Measurements from ENCODE around the gene ZNF585A. TPM values are rescaled to one million over a fixed set of nuclear protein-coding genes. Genes with fewer than 3 reads are reported as not detected.

Gene ZNF585A
- total RNA-seq, 1 experiment from 2014 or later, result 13.8 TPM

- Histone ChIP-seq H3K9me2 (ENCODE audit: insufficient read depth) (no peaks in the 10 kb centered on the region), H3K4me2 (no peak overlapping the region), H3K79me2 (ENCODE audit: low read depth) (peaks cover 17% of the 10 kb centered on the region), H4K20me1 (ENCODE audit: insufficient read depth) (no peaks in the 10 kb centered on the region), H3F3A (ENCODE audit: insufficient read depth, low read depth) (no peaks in the 10 kb centered on the region), H3K36me3 (ENCODE audit: low read depth) (peaks cover 40% of the 10 kb centered on the region), H3K27me3 (ENCODE audit: insufficient read depth, low read depth) (no peaks in the 10 kb centered on the region), H3K4me3 (no peak overlapping the region), H2AFZ (no peak overlapping the region), H3K9me3 (ENCODE audit: insufficient read depth, low read depth) (peaks cover 24% of the 10 kb centered on the region; the same call in 1 of the 2 replicates), H3K27ac (no peak overlapping the region), H3K4me1 (replicated peaks; ENCODE audit: insufficient read depth) (no peaks in the 10 kb centered on the region; the same call in 1 of the 2 replicates)
- no TSS peak for BruUV-seq (replicated peaks)
- intact Hi-C loops (cut with micrococcal nuclease; ENCODE audit: unreplicated experiment), result no loop called here
- POLR2A ChIA-PET (ENCODE audit: unreplicated experiment), result no interaction called here
- CTCF ChIA-PET, result interaction anchor here (0.7 kb wide), 1 partner anchor 385 kb away, joined by 12 read pairs; no protein-coding TSS in a partner anchor
- no peak for DNase-seq
- TF ChIP-seq CTCF (conservative IDR thresholded peaks at IDR 0.05), result no peak
- no peak for TF ChIP-seq EZH2 (IDR thresholded peaks at IDR 0.05; ENCODE audit: low read depth)
Measured at GRCh38 chr19:37220383-37220782, 47.9 kb upstream of the ZNF585A start.

DNA sequence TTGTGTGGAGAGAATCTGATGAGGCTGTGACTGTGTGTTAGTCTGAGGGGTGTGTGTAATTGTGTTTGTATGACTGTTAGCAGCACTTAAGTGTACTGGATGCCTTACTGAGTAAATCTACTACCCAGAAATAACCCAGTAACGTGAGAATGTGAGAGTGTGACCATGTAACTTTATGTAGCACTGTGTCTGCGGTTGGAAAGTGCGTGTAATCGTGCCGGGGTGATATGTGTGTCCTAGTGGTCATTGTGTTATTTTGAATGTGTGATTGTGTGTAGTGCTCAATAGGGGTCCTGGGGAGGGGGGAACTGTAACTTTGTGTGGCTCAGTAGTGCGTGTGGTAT is 46.1 kb upstream of the ZNF585A start:
- no peaks in the 10 kb centered on the region for H3K9me2 ChIP-seq (ENCODE audit: insufficient read depth)
- TSS peak; percentile 42 for BruUV-seq (replicated peaks)
- H3K4me2 ChIP-seq, result peak overlapping the region; percentile 87
- DNase-seq, result no peak
- peak overlapping the region; percentile 88 for H3K4me3 ChIP-seq
- no peaks in the 10 kb centered on the region for H3K27me3 ChIP-seq (ENCODE audit: insufficient read depth, low read depth)
- H3K4me1 ChIP-seq (replicated peaks; ENCODE audit: insufficient read depth), result no peaks in the 10 kb centered on the region; the same call in 1 of the 2 replicates
- H3K27ac ChIP-seq, result no peak overlapping the region
- peaks cover 17% of the 10 kb centered on the region for H3K79me2 ChIP-seq (ENCODE audit: low read depth)
- intact Hi-C loops (cut with micrococcal nuclease; ENCODE audit: unreplicated experiment), result loop anchor here (1.0 to 10.0 kb wide), 3 partner anchors 46 to 531 kb away; partner anchors contain the start of genes ZNF540, ZNF567, ZNF571 and ZNF585A
- TF ChIP-seq EZH2 (IDR thresholded peaks at IDR 0.05; ENCODE audit: low read depth) (no peak), CTCF (conservative IDR thresholded peaks at IDR 0.05) (no peak)
- ChIA-PET CTCF (no interaction called here), POLR2A (ENCODE audit: unreplicated experiment) (no interaction called here)
- no peaks in the 10 kb centered on the region for H4K20me1 ChIP-seq (ENCODE audit: insufficient read depth)
- peaks cover 20% of the 10 kb centered on the region; the same call in 1 of the 2 replicates for H3K9me3 ChIP-seq (ENCODE audit: insufficient read depth, low read depth)
- H3K36me3 ChIP-seq (ENCODE audit: low read depth), result peaks cover 30% of the 10 kb centered on the region
- no peaks in the 10 kb centered on the region for H3F3A ChIP-seq (ENCODE audit: insufficient read depth, low read depth)
- peak overlapping the region; percentile 96 for H2AFZ ChIP-seq

GRCh38 chr19:37217775-37218591 is 45.5 kb upstream of the ZNF585A start, which contains the start of gene ZNF383:
Gene ZNF383, plus strand, starts transcription at chr19:37218214. Its CDS starts 12,240 bp downstream, at chr19:37230454.
- H2AFZ ChIP-seq, result peak within 1 kb of the TSS; percentile 96
- TSS peak; percentile 80 for BruUV-seq (replicated peaks)
- no peaks in the 10 kb centered on the region for H3F3A ChIP-seq (ENCODE audit: insufficient read depth, low read depth)
- DNase-seq, result peak; percentile 70 to 82
- H3K4me3 ChIP-seq, result peak within 1 kb of the TSS; percentile 88
- H4K20me1 ChIP-seq (ENCODE audit: insufficient read depth), result no peaks in the 10 kb centered on the region
- peaks cover 17% of the 10 kb centered on the region for H3K79me2 ChIP-seq (ENCODE audit: low read depth)
- no peaks in the 10 kb centered on the region; the same call in 1 of the 2 replicates for H3K4me1 ChIP-seq (replicated peaks; ENCODE audit: insufficient read depth)
- TF ChIP-seq EZH2 (IDR thresholded peaks at IDR 0.05; ENCODE audit: low read depth) (no peak), CTCF (conservative IDR thresholded peaks at IDR 0.05) (no peak)
- ChIA-PET POLR2A (ENCODE audit: unreplicated experiment) (interaction anchor here (0.6 to 0.9 kb wide), 3 partner anchors 140 to 288 kb away, joined by 3 to 11 read pairs (median 4); partner anchors contain the start of genes ZNF420 and ZNF527), CTCF (no interaction called here)
- peaks cover 29% of the 10 kb centered on the region for H3K36me3 ChIP-seq (ENCODE audit: low read depth)
- H3K9me3 ChIP-seq (ENCODE audit: insufficient read depth, low read depth), result peaks cover 20% of the 10 kb centered on the region; the same call in 1 of the 2 replicates
- H3K4me2 ChIP-seq, result peak within 1 kb of the TSS; percentile 87
- H3K9me2 ChIP-seq (ENCODE audit: insufficient read depth), result no peaks in the 10 kb centered on the region
- no peak within 1 kb of the TSS for H3K27ac ChIP-seq
- no peaks in the 10 kb centered on the region for H3K27me3 ChIP-seq (ENCODE audit: insufficient read depth, low read depth)
- intact Hi-C loops (cut with micrococcal nuclease; ENCODE audit: unreplicated experiment), result loop anchor here (1.0 to 10.0 kb wide), 3 partner anchors 46 to 531 kb away; partner anchors contain the start of genes ZNF540, ZNF567, ZNF571 and ZNF585A

All from PC-9 (cell line).